K562 (cell line): ENCODE data around the gene BNIP5. TPM values are rescaled to one million over a fixed set of nuclear protein-coding genes. Genes with fewer than 3 reads are reported as not detected.

Experiments
- ASH1L ChIP-seq: fragments of 450-650 bp; IDR thresholded peaks from 2 replicates; pipeline ENCODE4 v1.6.1; 2018; ENCODE audit warnings: borderline replicate concordance, mild to moderate bottlenecking, low read depth; ENCODE audit not compliant: partially characterized antibody
- CC2D1A ChIP-seq: fragments of 450-650 bp; IDR thresholded peaks from 2 replicates; pipeline ENCODE4 v1.6.1; 2017; ENCODE audit warnings: mild to moderate bottlenecking
- E2F6 ChIP-seq, 2 experiments: IDR thresholded peaks; 2 replicates each; pipeline ENCODE4 v1.6.1; 2011; ENCODE audit warnings: borderline replicate concordance in 1 of 2, control low read depth in 1 of 2, low read depth in 1 of 2, low read length in 1 of 2, mild to moderate bottlenecking in 1 of 2, mixed read lengths in 1 of 2, moderate library complexity in 1 of 2; ENCODE audit not compliant: insufficient read depth in 1 of 2, insufficient read length in 1 of 2, poor library complexity in 1 of 2, severe bottlenecking in 1 of 2; ENCODE audit errors: extremely low read depth in 1 of 2
- GATA2 ChIP-seq: sonication (generic); formaldehyde crosslinking; IDR thresholded peaks from 2 replicates; pipeline ENCODE4 v1.4.0; 2020; ENCODE audit warnings: mild to moderate bottlenecking, missing genetic modification reagents
- IFI16 ChIP-seq: fragments of 250-450 bp; sonication (Bioruptor Pico); IDR thresholded peaks from 2 replicates; pipeline ENCODE4 v2.1.2; 2022; ENCODE audit warnings: mild to moderate bottlenecking, inconsistent platforms
- ILK ChIP-seq: fragments of 450-650 bp; IDR thresholded peaks from 2 replicates; pipeline ENCODE4 v1.6.1; 2016; ENCODE audit warnings: missing genetic modification characterization, low read depth, mild to moderate bottlenecking, missing compliant biosample characterization, moderate library complexity, borderline replicate concordance
- MXI1 ChIP-seq: IDR thresholded peaks from 2 replicates; pipeline ENCODE4 v1.6.1; 2011; ENCODE audit warnings: low read depth, mild to moderate bottlenecking, improper control_type of control experiment, low read length
- NR3C1 ChIP-seq: sonication (generic); formaldehyde crosslinking; IDR thresholded peaks from 2 replicates; pipeline ENCODE4 v1.8.1; 2022; ENCODE audit warnings: missing genetic modification reagents
- NR4A1 ChIP-seq, 2 experiments: fragments of 250-450 bp in 1 of 2; fragments of 450-650 bp in 1 of 2; sonication (Bioruptor Pico) in 1 of 2; IDR thresholded peaks; 2 replicates each; pipeline versions ENCODE4 v1.4.0 to v1.6.1; 2016 to 2020; ENCODE audit warnings: mild to moderate bottlenecking in 2 of 2, missing compliant biosample characterization in 1 of 2, missing genetic modification characterization in 1 of 2, moderate library complexity in 1 of 2
- RNF219 ChIP-seq: fragments of 250-450 bp; sonication (Bioruptor Pico); IDR thresholded peaks from 2 replicates; pipeline ENCODE4 v1.5.0; 2022; ENCODE audit warnings: mild to moderate bottlenecking
- ZBTB43 ChIP-seq: sonication (generic); formaldehyde crosslinking; IDR thresholded peaks from 2 replicates; pipeline ENCODE4 v1.8.0; 2023; ENCODE audit warnings: mild to moderate bottlenecking, missing genetic modification reagents
- ZFP91 ChIP-seq: sonication (generic); formaldehyde crosslinking; IDR thresholded peaks from 2 replicates; pipeline ENCODE4 v1.8.0; 2022; ENCODE audit warnings: mild to moderate bottlenecking, missing genetic modification reagents
- ZNF239 ChIP-seq: fragments of 250-450 bp; sonication (Bioruptor Pico); IDR thresholded peaks from 2 replicates; pipeline ENCODE4 v1.4.0; 2020; ENCODE audit warnings: mild to moderate bottlenecking
- ZNF408 ChIP-seq: fragments of 250-450 bp; sonication (Bioruptor Pico); IDR thresholded peaks from 2 replicates; pipeline ENCODE4 v1.4.0; 2020; ENCODE audit warnings: low read depth, mild to moderate bottlenecking, moderate library complexity
- ZNF444 ChIP-seq: fragments of 250-450 bp; sonication (Bioruptor Pico); IDR thresholded peaks from 2 replicates; pipeline ENCODE4 v1.4.0; 2020; ENCODE audit warnings: mild to moderate bottlenecking, moderate library complexity
- ZNF785 ChIP-seq: fragments of 250-450 bp; sonication (Bioruptor Pico); IDR thresholded peaks from 2 replicates; pipeline ENCODE4 v1.4.0; 2020; ENCODE audit warnings: mild to moderate bottlenecking
- polyA plus RNA-seq, 8 experiments: library from polyadenylated mRNA; depleted of rRNA in 4 of 8; stranded (reverse) in 5 of 8; unstranded in 3 of 8; fragments of >200 nt; fragmentation: Nextera tagmentation in 2 of 8; fragmentation: Illumina TruSeq in 1 of 8; extraction: Ambion mirVana in 2 of 8; extraction: Trizol in 1 of 8; gene quantifications; 2 replicates each; pipeline versions ENCODE4 v1.2.1 to v1.2.3, GENCODE V29; 2011 to 2014; ENCODE audit warnings: inconsistent platforms in 1 of 8, missing spikeins in 1 of 8
- total RNA-seq, 7 experiments: library from RNA; depleted of rRNA in 6 of 7; stranded (reverse); fragments of >200 nt in 6 of 7; fragmentation: Illumina TruSeq in 2 of 7; extraction: Trizol in 2 of 7; gene quantifications; 2 replicates each; pipeline versions ENCODE4 v1.2.1 to v1.2.3, GENCODE V29; 2011 to 2021; ENCODE audit warnings: low replicate concordance in 1 of 7
- TF ChIP-seq, protein P1 (sequence below): sonication (generic); formaldehyde crosslinking; IDR thresholded peaks from 2 replicates; pipeline ENCODE4 v1.8.0; 2022; ENCODE audit warnings: mild to moderate bottlenecking, missing genetic modification reagents
- TF ChIP-seq, protein P2 (sequence below): sonication (generic); formaldehyde crosslinking; IDR thresholded peaks from 2 replicates; pipeline ENCODE4 v1.8.0; 2022; ENCODE audit warnings: missing genetic modification reagents, mild to moderate bottlenecking, borderline replicate concordance

Gene BNIP5
- total and polyA plus RNA-seq, 9 of the 15 experiments (the other 6 are each of a cell fraction or from before 2014, with no cell fraction given) = not detected

DNA sequence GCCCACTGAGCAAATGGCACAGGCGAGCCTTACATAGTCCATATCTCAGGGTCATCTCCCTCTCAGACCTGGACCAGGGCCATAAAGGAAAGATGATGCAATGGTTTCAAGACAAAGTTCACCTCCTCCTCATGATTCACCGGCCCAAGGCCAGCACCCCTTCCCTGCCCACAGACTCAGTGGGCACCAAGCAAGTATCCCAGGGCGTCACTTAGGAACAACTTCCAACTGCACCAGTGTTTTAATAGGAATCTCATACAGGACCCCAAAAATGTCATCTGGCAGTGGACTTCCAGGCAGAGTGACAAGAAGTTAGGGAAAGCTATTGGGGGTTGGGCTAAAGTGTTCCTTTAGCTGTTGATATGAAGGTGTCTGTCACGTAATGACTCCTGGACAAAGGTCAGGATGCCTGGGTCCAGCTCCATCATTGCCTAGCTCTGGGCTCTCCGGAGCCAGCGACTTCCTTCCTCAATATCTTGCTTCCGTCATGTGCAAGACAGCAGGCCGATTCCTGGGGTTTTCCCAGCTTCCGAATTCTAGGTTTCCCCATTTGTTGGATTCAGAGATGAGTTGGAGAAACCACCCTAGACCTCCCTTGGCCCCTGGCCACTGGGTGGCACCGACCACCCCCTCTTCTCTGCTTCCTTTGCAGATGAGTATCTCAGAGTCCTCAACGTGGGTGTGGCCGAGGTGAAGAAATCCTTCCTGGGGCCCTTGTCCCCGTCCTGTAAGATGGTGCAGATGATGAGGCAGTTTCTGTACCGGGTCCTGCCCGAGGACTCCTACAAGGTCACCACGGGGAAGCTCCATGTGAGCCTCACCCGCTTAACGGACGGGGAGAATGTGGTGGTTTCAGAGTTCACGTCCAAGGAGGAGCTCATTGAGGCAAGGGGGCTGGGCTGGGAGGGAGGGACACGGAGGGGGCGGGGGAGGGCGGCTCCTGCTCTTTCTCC, 45.7 kb downstream of the BNIP5 start (continued):
- TF ChIP-seq CC2D1A (no peak), ZNF239 (CRISPR knock-in tag) (no peak), GATA2 (CRISPR knock-in tag) (peak; percentile 42; the same call in 1 of the 2 replicates), ZNF785 (no peak), E2F6 (IDR thresholded peaks at IDR 0.05; ENCODE audit: borderline replicate concordance in 1 of 2, extremely low read depth in 1 of 2, insufficient read depth in 1 of 2, insufficient read length in 1 of 2, low read depth in 1 of 2, low read length in 1 of 2, poor library complexity in 1 of 2, severe bottlenecking in 1 of 2) (no peak), ZFP91 (CRISPR knock-in tag) (no peak), ILK (tag) (no peak), ZNF444 (CRISPR knock-in tag) (no peak), MXI1 (no peak), NR4A1 (CRISPR knock-in tag; IDR thresholded peaks at IDR 0.05) (no peak), NR4A1 (tag; IDR thresholded peaks at IDR 0.05) (peak; percentile 48; the same call in 1 of the 2 replicates), IFI16 (no peak), ASH1L (no peak), RNF219 (no peak), ZBTB43 (CRISPR knock-in tag) (no peak), ZNF408 (CRISPR knock-in tag) (no peak), NR3C1 (CRISPR knock-in tag) (no peak)
- TF ChIP-seq, protein P1, sequence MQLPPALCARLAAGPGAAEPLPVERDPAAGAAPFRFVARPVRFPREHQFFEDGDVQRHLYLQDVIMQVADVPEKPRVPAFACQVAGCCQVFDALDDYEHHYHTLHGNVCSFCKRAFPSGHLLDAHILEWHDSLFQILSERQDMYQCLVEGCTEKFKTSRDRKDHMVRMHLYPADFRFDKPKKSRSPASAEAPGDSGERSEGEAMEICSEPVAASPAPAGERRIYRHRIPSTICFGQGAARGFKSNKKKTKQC (CRISPR knock-in tag) = no peak
- TF ChIP-seq, protein P2, sequence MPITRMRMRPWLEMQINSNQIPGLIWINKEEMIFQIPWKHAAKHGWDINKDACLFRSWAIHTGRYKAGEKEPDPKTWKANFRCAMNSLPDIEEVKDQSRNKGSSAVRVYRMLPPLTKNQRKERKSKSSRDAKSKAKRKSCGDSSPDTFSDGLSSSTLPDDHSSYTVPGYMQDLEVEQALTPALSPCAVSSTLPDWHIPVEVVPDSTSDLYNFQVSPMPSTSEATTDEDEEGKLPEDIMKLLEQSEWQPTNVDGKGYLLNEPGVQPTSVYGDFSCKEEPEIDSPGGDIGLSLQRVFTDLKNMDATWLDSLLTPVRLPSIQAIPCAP (CRISPR knock-in tag) = no peak
